Measurements from ENCODE around the gene AS3MT.

Gene AS3MT

GRCh38 chr10:102856758-102857424 lies 12.4 kb upstream of the AS3MT start:
- no peak for DNase-seq (ENCODE audit: low spot score)

DNA sequence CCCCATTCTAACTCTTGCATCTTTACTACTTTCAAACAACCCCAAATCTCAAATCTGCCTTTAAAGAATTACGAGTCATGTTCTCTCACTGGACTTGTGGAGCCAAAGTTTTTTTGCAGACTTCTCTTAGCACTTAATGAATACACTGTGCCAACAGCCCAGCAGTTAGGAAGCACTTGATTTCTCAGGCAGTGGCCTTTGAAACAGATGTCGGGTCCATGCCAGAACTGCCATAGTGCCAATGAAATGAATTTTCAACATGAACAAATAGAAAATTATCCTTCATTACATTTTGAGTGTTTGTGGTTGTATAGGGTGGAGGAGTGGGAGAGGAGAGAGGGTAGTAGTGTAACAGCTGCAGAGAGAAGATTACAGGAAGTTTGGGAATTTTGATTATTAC lies 9.4 kb upstream of the AS3MT start:
- no peak for DNase-seq (ENCODE audit: low spot score)

GRCh38 chr10:102863660-102864059 lies 5.6 kb upstream of the AS3MT start:
- DNase-seq (ENCODE audit: low spot score): no peak

- DNase-seq (ENCODE audit: low spot score): no peak
These were observed 3.6 kb upstream of the AS3MT start for GRCh38 chr10:102865620-102866019.

DNA sequence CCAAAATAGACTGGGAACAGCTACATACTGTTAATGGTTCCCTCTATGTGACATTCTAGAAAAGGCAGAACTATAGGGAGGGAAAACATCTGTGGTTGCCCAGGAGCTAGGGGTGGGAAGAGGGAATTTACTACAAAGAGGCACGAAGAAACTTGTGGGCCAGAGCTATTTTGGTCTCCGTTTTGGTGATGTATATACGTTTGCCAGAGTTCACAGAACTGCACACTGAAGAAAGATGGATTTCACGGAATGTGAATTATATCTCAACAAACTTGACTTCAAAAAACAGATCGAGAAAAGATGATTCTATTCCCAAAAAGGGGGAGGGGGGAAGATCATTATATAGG lies 386 bp upstream of the AS3MT start:
- no peak for DNase-seq (ENCODE audit: low spot score)

GRCh38 chr10:102870221-102870620 lies 951 bp downstream of the AS3MT start:
- no peak for DNase-seq (ENCODE audit: low spot score)

DNA sequence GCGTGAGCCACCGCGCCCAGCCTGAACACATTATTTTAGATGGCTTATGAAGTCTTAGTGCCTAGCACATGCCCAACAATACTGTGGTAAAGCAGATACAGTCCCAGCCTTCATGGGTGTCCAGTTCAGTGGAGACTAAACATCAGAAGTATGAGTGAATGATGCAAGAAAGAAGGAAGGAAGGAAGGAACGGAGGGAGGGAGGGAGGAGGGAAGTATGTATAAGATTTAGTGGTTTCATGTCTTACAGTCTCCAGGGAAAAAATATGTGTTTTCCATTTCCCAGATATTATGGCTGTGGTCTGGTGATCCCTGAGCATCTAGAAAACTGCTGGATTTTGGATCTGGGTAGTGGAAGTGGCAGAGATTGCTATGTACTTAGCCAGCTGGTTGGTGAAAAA lies 2.9 kb downstream of the AS3MT start:
- no peak for DNase-seq (ENCODE audit: low spot score)

- no peak for DNase-seq (ENCODE audit: low spot score)
These were observed 7.5 kb downstream of the AS3MT start for GRCh38 chr10:102876747-102877153.

DNA sequence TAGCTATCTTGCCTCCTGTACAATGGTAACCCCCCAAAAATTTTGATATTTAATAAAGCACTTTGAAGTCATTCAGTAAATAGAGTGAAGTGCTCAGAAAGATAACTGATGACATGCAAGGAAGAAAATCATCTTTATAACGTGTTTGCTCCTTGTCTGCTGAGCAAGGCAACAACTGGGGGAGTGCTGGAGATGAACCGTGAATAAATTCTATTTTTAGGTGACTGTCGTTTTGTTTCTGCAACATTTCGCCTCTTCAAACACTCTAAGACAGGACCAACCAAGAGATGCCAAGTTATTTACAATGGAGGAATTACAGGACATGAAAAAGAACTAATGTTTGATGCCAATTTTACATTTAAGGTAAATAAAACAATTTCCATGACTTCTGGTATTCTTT lies 9.4 kb downstream of the AS3MT start:
- no peak for DNase-seq (ENCODE audit: low spot score)

DNA sequence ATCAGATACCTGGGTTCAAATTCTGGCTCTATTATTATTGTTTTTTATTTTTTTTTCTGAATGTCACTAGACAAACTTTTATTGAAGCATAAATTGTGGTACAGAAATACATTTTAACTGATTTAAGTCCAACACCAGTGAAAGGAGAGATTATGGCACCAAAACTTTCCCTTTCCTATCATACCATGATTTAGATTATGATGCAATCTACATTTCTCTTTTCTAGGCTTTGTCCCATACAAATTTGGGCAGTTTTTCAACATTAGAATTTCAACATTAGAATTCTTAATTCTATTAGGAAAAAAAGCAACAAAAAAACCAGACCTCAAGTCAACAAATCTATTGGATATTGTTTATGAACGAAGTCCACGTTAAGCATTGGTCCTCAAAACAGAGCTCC lies 11.0 kb downstream of the AS3MT start:
- DNase-seq (ENCODE audit: low spot score): no peak

- DNase-seq (ENCODE audit: low spot score): no peak
These were observed 18.8 kb downstream of the AS3MT start for GRCh38 chr10:102888048-102888447.

- DNase-seq (ENCODE audit: low spot score): no peak
These were observed 25.4 kb downstream of the AS3MT start for GRCh38 chr10:102894466-102895213.

DNA sequence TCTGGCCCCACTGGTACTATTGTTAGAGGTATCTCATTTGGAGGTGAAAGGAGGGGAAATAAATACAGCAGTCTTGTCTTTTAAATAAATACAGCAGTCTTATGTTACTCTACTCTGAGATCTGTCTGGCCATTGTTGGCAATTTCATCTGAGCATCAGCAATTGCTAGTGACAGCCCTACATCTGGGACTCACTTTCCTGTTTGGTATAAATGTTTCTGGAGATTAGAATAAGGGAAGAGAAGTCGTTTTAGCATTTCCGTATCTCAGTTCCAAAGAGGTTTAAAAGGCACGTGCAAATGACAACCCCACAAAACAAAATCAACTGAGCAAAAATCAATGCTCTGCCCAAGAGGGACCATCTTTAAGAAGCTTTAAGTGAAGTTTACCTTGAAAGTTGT lies 30.7 kb downstream of the AS3MT start:
- no peak for DNase-seq (ENCODE audit: low spot score)

- DNase-seq (ENCODE audit: low spot score): no peak
These were observed 35.1 kb downstream of the AS3MT start for GRCh38 chr10:102904346-102904745.

DNA sequence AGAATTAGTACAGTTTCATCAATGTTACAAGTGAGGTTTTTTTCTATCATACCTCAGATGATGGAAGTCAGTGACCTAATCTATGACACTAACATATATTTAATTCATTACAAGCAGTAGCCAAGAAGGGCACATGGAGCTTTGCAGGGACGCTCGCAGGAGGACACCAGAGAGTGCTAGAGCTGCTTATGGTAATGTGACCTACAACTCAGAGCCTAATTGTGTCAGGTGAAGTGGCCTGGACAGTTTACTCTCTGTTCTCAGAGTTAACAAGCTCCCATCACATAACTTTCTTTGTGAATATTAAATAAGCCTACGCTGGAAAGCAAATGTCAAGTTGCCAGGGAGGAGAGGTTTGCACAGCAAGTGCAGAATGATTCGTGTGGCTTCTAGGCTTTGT lies 37.2 kb downstream of the AS3MT start:
- DNase-seq (ENCODE audit: low spot score): no peak

GRCh38 chr10:102914781-102915180 lies 45.5 kb downstream of the AS3MT start:
- no peak for DNase-seq (ENCODE audit: low spot score)

DNA sequence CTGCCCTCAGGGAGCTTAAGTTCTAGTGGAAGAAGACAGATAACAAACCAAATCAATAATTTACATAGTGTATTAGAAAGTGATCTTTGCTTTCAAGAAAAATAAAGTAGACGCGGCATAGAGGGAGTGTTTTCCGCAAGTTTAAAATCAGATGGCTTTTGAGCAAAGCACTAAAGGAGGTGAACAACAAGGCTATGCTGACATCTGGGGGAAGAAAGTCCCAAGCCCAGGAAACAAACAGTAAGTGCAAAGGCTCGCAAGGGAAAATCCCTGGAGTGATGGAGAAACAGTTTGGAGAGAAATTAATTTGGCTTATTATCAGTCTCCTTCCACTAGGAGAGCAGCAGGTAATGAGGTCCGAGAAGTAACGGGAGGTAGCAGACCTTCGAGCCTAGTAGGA lies 46.9 kb downstream of the AS3MT start:
- no peak for DNase-seq (ENCODE audit: low spot score)

- DNase-seq (ENCODE audit: low spot score): peak; percentile 82
These were observed 48.2 kb downstream of the AS3MT start for GRCh38 chr10:102917314-102917961.

DNA sequence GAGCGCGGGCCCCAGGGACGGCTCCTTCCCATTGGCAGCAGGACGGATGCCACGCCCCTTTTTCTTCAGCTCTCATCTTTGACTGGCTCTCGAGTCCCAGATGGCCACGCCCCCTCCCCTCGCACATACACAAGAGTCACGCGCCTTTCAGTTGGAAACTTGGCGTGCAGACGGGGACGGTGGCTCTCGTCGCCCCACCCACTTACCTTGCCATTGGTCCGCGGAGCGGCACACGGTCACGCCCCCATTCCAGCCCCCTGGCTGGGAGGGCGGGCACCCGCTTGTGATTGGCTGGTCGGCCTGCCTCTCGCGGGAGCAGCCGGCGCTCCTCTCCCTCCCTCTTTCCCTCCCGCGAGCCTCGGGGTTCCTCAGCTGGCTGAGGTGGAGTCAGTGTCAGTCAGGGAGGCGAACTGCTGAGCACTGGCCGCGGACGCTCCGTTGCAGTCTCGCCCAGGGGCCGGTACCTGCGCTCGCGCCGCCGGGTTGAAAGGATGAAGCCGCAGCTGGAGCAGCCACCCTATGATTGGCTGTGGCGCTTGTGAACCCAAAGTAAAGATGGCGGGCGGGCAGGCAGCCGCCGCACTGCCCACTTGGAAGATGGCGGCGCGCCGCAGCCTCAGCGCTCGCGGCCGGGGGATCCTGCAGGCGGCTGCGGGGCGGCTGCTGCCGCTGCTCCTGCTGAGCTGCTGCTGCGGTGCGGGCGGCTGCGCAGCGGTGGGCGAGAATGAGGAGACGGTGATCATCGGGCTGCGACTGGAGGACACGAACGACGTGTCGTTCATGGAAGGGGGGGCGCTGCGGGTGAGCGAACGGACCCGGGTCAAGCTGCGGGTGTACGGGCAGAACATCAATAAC lies 48.9 kb downstream of the AS3MT start, which contains the start of gene CNNM2:
Gene CNNM2 (plus strand): TSS at position 333 of the 855 bp plus-strand sequence. CDS start 187 bp downstream, at position 520.
- DNase-seq (ENCODE audit: low spot score): peak; percentile 100

GRCh38 chr10:102918817-102919245 lies 49.6 kb downstream of the AS3MT start:
- no peak for DNase-seq (ENCODE audit: low spot score)

DNA sequence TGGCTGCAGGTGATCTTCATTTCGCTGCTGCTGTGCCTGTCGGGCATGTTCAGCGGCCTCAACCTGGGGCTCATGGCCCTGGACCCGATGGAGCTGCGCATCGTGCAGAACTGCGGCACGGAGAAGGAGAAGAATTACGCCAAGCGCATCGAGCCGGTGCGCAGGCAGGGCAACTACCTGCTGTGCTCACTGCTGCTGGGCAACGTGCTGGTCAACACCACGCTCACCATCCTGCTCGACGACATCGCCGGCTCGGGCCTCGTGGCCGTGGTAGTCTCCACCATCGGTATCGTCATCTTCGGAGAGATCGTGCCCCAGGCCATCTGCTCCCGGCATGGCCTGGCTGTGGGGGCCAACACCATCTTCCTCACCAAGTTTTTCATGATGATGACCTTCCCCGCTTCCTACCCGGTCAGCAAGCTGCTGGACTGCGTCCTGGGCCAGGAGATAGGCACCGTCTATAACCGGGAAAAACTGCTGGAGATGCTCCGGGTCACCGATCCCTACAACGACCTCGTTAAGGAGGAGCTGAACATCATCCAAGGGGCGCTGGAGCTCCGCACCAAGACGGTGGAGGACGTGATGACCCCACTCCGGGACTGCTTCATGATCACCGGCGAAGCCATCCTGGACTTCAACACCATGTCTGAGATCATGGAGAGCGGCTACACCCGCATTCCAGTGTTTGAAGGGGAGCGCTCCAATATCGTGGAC lies 50.1 kb downstream of the AS3MT start:
- no peak for DNase-seq (ENCODE audit: low spot score)
